HepG2 (cell line): ENCODE results near the gene SPTBN2. TPM values are rescaled to one million over a fixed set of nuclear protein-coding genes. Genes with fewer than 3 reads are reported as not detected.
A peak's percentile ranks its signal among the peaks of the same experiment; 100 is the strongest.

Source experiments
- ATAC-seq: fragments of 200-7000 bp; cut with Tn5 transposase; 3 replicates; pipeline ENCODE4 v1.9.1; 2020; ENCODE audit warnings: mild to moderate bottlenecking, moderate library complexity
- BruUV-seq: library from RNA; stranded (reverse); fragments of 400-500 nt; replicated peaks from 2 replicates; lab custom pipeline; 2021; lab: Mats Ljungman, UMichigan
- CTCF ChIA-PET: fragments of 300-600 bp; formaldehyde crosslinking; extraction: SDS; loops from one replicate; lab custom pipeline; 2021; ENCODE audit warnings: low total read pairs, inconsistent platforms, low intra/inter-chr PET ratio; lab: Yijun Ruan, JAX
- POLR2A ChIA-PET: fragments of 350-600 bp; sonication (Branson Sonifier 250); formaldehyde crosslinking; loops from one replicate; lab custom pipeline; 2020; ENCODE audit warnings: antibody characterized with exemption, inconsistent platforms; lab: Yijun Ruan, JAX
- DNase-seq: peaks from one replicate; pipeline ENCODE4 v3.0.0-alpha.2; 2015; ENCODE audit warnings: low spot score
- FAIRE-seq: peaks from 3 replicates; lab custom pipeline; 2011; peaks lifted over from hg19 to GRCh38; lab: Jason Lieb, UNC
- H2AFZ ChIP-seq: one replicate; pipeline ENCODE4 v1.6.1; 2011; ENCODE audit warnings: low read length, inconsistent platforms
- H3K27ac ChIP-seq: fragments of 300-600 bp; 3 replicates; pipeline ENCODE4 v1.8.0; 2011; ENCODE audit warnings: mixed run types, mild to moderate bottlenecking, mixed read lengths, low read length, inconsistent platforms; ENCODE audit not compliant: insufficient read depth; ENCODE audit errors: extremely low read length
- H3K27me3 ChIP-seq, 2 experiments: fragments of 200-600 bp in 1 of 2; 2 replicates in 1 of 2; 3 replicates in 1 of 2; pipeline versions ENCODE4 v1.6.0 to v1.8.0; 2011; ENCODE audit warnings: low read length in 2 of 2, mild to moderate bottlenecking in 2 of 2, moderate library complexity in 2 of 2, inconsistent platforms in 1 of 2; ENCODE audit not compliant: insufficient read depth in 2 of 2, control insufficient read depth in 1 of 2
- H3K36me3 ChIP-seq, 2 experiments: fragments of 200-600 bp in 1 of 2; replicated peaks in 1 of 2; 2 replicates in 1 of 2; 3 replicates in 1 of 2; pipeline versions ENCODE4 v1.5.1 to v1.8.0; 2011; ENCODE audit warnings: low read length in 2 of 2, inconsistent platforms in 1 of 2; ENCODE audit not compliant: insufficient read depth in 2 of 2, control insufficient read depth in 1 of 2
- H3K4me1 ChIP-seq: 2 replicates; pipeline ENCODE4 v1.5.1; 2012; ENCODE audit warnings: low read length, inconsistent platforms; ENCODE audit not compliant: insufficient read depth
- H3K4me2 ChIP-seq: 2 replicates; pipeline ENCODE4 v1.6.0; 2011; ENCODE audit warnings: low read depth, low read length, inconsistent platforms
- H3K4me3 ChIP-seq, 3 experiments: fragments of 200-600 bp in 1 of 3; sonication (generic), shearing (Covaris generic) in 1 of 3; replicated peaks in 1 of 3; 2 replicates each; pipeline ENCODE4 v1.5.1; 2011 to 2016; ENCODE audit warnings: low read length in 3 of 3, inconsistent platforms in 2 of 3, low read depth in 2 of 3, mild to moderate bottlenecking in 2 of 3, control low read depth in 1 of 3, mixed read lengths in 1 of 3; ENCODE audit not compliant: insufficient read depth in 1 of 3
- H3K79me2 ChIP-seq: one replicate; pipeline ENCODE4 v1.6.1; 2011; ENCODE audit warnings: low read length, inconsistent platforms; ENCODE audit not compliant: insufficient read depth
- H3K9ac ChIP-seq: 2 replicates; pipeline ENCODE4 v1.6.0; 2011; ENCODE audit warnings: mild to moderate bottlenecking, low read depth, low read length, inconsistent platforms; ENCODE audit not compliant: insufficient read depth
- H3K9me3 ChIP-seq: 2 replicates; pipeline ENCODE4 v1.5.1; 2012; ENCODE audit warnings: mild to moderate bottlenecking, low read length
- H4K20me1 ChIP-seq: 2 replicates; pipeline ENCODE4 v1.6.0; 2011; ENCODE audit warnings: inconsistent platforms, mild to moderate bottlenecking, low read length, moderate library complexity; ENCODE audit not compliant: insufficient read depth
- ATF1 ChIP-seq: IDR thresholded peaks from 2 replicates; pipeline ENCODE4 v1.6.1; 2016; ENCODE audit warnings: mild to moderate bottlenecking, control low read depth
- ATM ChIP-seq: fragments of 450-650 bp; IDR thresholded peaks from 2 replicates; pipeline ENCODE4 v1.7.1; 2017; ENCODE audit warnings: mild to moderate bottlenecking, borderline replicate concordance
- CENPT ChIP-seq: sonication (generic); formaldehyde crosslinking; IDR thresholded peaks from 2 replicates; pipeline ENCODE4 v1.8.0; 2022; ENCODE audit warnings: low read depth, mild to moderate bottlenecking, moderate library complexity, missing genetic modification reagents
- CHD4 ChIP-seq: fragments of 200-600 bp; sonication (generic); IDR thresholded peaks from 2 replicates; pipeline ENCODE4 v1.7.0; 2017; ENCODE audit warnings: mild to moderate bottlenecking, low read length, borderline replicate concordance
- FOSL2 ChIP-seq: sonication (generic); formaldehyde crosslinking; IDR thresholded peaks from 2 replicates; pipeline ENCODE4 v1.4.0; 2020; ENCODE audit warnings: missing genetic modification reagents
- HNRNPLL ChIP-seq: fragments of 200-400 bp; formaldehyde crosslinking; IDR thresholded peaks from 2 replicates; pipeline ENCODE4 v1.6.1; 2017; ENCODE audit warnings: mild to moderate bottlenecking, low read depth, low read length; ENCODE audit not compliant: poor library complexity, severe bottlenecking
- POLR2A ChIP-seq, 2 experiments: IDR thresholded peaks; 2 replicates each; pipeline ENCODE4 v1.6.1; 2011; ENCODE audit warnings: low read depth in 2 of 2, low read length in 2 of 2, mild to moderate bottlenecking in 1 of 2, moderate library complexity in 1 of 2; ENCODE audit not compliant: insufficient read depth in 1 of 2
- PRPF4 ChIP-seq: fragments of 200-400 bp; formaldehyde crosslinking; IDR thresholded peaks from 2 replicates; pipeline ENCODE4 v1.6.1; 2016; ENCODE audit warnings: low read length, low read depth; ENCODE audit not compliant: poor library complexity, severe bottlenecking
- ZNF292 ChIP-seq: sonication (generic); formaldehyde crosslinking; IDR thresholded peaks from 2 replicates; pipeline ENCODE4 v1.8.1; 2022; ENCODE audit warnings: mild to moderate bottlenecking, low read depth, missing genetic modification reagents, borderline replicate concordance
- WGBS: methylation state at CpG from one replicate; pipeline ENCODE4 v1.1.6; 2017; ENCODE audit warnings: low lambda C conversion rate; 5-methylcytosine and 5-hydroxymethylcytosine counted together
- in situ Hi-C: cut with HindIII; loops from 2 replicates; pipeline ENCODE4 v1.10.0; 2017; ENCODE audit warnings: low pct_unique_long_range_greater_than_20kb; ENCODE audit not compliant: extremely low pct_ligation_motif_present
- intact Hi-C: fragments of 100-400 bp; cut with micrococcal nuclease; formaldehyde crosslinking; loops from one replicate; pipeline ENCODE4 v1.10.0; 2022; ENCODE audit not compliant: unreplicated experiment
- polyA plus RNA-seq, 8 experiments: library from polyadenylated mRNA; depleted of rRNA in 3 of 8; stranded (reverse) in 7 of 8; unstranded in 1 of 8; fragments of >200 nt; fragmentation: Illumina TruSeq in 4 of 8; extraction: Trizol in 4 of 8; gene quantifications; 2 replicates each; pipeline versions ENCODE4 v1.2.1 to v1.2.3, GENCODE V29; 2011 to 2016; ENCODE audit warnings: low read depth in 4 of 8, missing spikeins in 1 of 8, mixed read lengths in 1 of 8; ENCODE audit not compliant: insufficient read depth in 1 of 8
- total RNA-seq, 5 experiments: library from RNA; depleted of rRNA; stranded (reverse); fragments of >200 nt; fragmentation: Illumina TruSeq; extraction: Trizol; gene quantifications; 2 replicates each; pipeline ENCODE4 v1.2.3, GENCODE V29; 2016; ENCODE audit warnings: low read depth in 1 of 5
- TF ChIP-seq, protein P1 (sequence below): sonication (generic); formaldehyde crosslinking; IDR thresholded peaks from 2 replicates; pipeline ENCODE4 v1.4.0; 2020; ENCODE audit warnings: missing genetic modification reagents, mild to moderate bottlenecking, borderline replicate concordance
- TF ChIP-seq, protein P2 (sequence below): sonication (generic); formaldehyde crosslinking; IDR thresholded peaks from 2 replicates; pipeline ENCODE4 v1.5.0; 2020; ENCODE audit warnings: mild to moderate bottlenecking, missing genetic modification reagents

Gene SPTBN2
- total and polyA plus RNA-seq, 2 of the 13 experiments (the other 11 are each of a cell fraction or from before 2014, with no cell fraction given), result 0.65 to 4.0 TPM

DNA sequence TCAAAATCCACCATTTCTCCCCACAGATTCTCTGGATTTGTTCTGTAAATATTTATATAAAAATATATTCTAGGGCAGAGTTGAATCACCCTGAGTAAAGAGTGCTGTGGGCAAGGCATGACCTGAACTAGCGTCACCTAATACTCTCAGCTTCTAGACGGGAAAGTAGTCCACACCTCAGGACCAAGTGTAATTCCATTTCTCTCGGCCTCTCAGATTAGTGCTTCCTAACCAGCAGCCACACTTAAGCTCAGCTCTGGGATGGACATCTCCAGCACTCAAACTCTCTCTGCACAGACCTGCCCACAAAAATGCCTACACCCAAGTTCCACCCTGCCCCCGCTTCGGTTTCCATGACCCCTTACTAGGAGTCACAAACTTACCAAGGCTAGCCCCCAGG is 5.3 kb downstream of the SPTBN2 start:
- Histone ChIP-seq H3K36me3 (no peaks in the 10 kb centered on the region), H3K9me3 (no peaks in the 10 kb centered on the region), H3K4me2 (no peak overlapping the region), H3K4me1 (peaks cover 60% of the 10 kb centered on the region), H3K27ac (no peak overlapping the region), H2AFZ (no peak overlapping the region), H3K4me3 (no peak overlapping the region), H4K20me1 (no peaks in the 10 kb centered on the region), H3K9ac (no peak overlapping the region), H3K79me2 (no peaks in the 10 kb centered on the region), H3K27me3 (peaks cover 4 to 36% of the 10 kb centered on the region in 2 experiments)
- intact Hi-C loops (no loop called here), in situ Hi-C loops (no loop called here)
- CTCF ChIA-PET, result no interaction called here
- POLR2A ChIA-PET, result interaction anchor here (0.8 to 1.5 kb wide), 2 partner anchors 15 to 86 kb away, joined by 3 read pairs; partner anchors contain the start of gene RBM4
- WGBS, result 46% methylated on average over 5 of the region's 5 CpGs
- no peak for TF ChIP-seq CHD4
- no peak for TF ChIP-seq ATM
- no peak for TF ChIP-seq ZNF292 (CRISPR knock-in tag)
- TF ChIP-seq POLR2A (IDR thresholded peaks at IDR 0.05; ENCODE audit: insufficient read depth in 1 of 2, low read depth in 2 of 2, low read length in 2 of 2), result peak in 1 of 2 experiments; percentile 50; a peak in 2 of 4 replicates
- no peak for TF ChIP-seq FOSL2
- TF ChIP-seq ATF1 (CRISPR knock-in tag), result no peak
- ATAC-seq (no peak), FAIRE-seq (no peak), DNase-seq (no peak)
- no TSS peak for BruUV-seq

DNA sequence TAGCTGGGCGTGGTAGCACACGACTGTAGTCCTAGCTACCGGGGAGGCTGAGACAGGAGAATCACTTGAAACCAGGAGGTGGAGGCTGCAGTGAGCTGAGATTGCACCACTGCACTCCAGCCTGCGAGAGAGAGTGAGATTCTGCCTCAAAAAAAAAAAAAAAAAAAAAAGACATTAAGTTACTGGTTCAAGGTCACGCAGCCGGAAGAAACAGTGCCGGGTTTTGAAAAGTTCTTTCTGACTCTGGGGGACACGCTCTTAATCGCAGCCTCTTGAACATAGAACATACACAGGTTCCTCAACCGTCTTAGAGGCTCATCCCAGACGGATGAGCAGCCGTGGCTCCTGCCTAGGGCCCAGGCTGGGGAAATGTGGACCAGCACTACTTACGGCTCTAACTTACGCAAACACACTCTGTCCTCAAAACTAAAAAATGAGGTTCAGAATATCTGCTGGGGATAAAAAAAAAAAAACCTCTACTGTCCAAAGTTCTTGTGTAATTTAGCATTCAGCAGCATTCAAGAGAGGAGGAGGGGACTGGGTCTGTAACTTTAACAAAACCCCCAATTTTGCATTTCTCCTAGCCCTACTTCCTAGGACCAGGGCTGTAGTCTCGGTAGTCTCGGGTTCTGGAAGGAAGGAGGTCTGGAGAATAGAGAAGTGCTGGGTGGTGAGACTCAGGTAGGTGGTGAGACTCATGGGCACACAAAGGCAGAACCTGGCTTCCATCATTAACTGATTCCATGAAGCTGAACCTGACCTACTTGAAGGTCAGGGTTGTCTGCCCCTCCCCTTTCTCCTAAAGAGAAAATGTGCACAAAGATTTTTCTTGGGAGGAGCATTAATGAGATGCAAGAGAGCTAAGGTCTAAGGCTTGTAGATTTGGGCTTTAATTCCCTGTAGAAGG is 6.0 kb downstream of the SPTBN2 start:
- ATAC-seq (no peak), FAIRE-seq (no peak), DNase-seq (no peak)
- Histone ChIP-seq H3K36me3 (no peaks in the 10 kb centered on the region), H4K20me1 (no peaks in the 10 kb centered on the region), H3K4me3 (no peak overlapping the region; a peak in 1 of 6 replicates), H3K9ac (no peak overlapping the region), H3K27ac (no peak overlapping the region), H3K9me3 (no peaks in the 10 kb centered on the region)
- in situ Hi-C loops (no loop called here), intact Hi-C loops (no loop called here)
- peak; percentile 58 for TF ChIP-seq HNRNPLL
- no peak for TF ChIP-seq PRPF4
- TF ChIP-seq CENPT (CRISPR knock-in tag), result no peak
- TF ChIP-seq, protein P1, sequence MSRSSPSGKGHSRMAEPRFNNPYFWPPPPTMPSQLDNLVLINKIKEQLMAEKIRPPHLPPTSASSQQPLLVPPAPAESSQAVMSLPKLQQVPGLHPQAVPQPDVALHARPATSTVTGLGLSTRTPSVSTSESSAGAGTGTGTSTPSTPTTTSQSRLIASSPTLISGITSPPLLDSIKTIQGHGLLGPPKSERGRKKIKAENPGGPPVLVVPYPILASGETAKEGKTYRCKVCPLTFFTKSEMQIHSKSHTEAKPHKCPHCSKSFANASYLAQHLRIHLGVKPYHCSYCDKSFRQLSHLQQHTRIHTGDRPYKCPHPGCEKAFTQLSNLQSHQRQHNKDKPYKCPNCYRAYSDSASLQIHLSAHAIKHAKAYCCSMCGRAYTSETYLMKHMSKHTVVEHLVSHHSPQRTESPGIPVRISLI (CRISPR knock-in tag), result peak; percentile 58
- TF ChIP-seq, protein P2, sequence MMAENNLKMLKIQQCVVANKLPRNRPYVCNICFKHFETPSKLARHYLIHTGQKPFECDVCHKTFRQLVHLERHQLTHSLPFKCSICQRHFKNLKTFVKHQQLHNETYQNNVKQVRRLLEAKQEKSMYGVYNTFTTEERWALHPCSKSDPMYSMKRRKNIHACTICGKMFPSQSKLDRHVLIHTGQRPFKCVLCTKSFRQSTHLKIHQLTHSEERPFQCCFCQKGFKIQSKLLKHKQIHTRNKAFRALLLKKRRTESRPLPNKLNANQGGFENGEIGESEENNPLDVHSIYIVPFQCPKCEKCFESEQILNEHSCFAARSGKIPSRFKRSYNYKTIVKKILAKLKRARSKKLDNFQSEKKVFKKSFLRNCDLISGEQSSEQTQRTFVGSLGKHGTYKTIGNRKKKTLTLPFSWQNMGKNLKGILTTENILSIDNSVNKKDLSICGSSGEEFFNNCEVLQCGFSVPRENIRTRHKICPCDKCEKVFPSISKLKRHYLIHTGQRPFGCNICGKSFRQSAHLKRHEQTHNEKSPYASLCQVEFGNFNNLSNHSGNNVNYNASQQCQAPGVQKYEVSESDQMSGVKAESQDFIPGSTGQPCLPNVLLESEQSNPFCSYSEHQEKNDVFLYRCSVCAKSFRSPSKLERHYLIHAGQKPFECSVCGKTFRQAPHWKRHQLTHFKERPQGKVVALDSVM (CRISPR knock-in tag), result peak; percentile 88
- TF ChIP-seq, all 625 proteins: peak for 3
- BruUV-seq, result no TSS peak
- ChIA-PET CTCF (no interaction called here), POLR2A (interaction anchor here (0.8 to 1.5 kb wide), 2 partner anchors 16 to 85 kb away, joined by 3 read pairs; partner anchors contain the start of gene RBM4)
- peaks cover 4 to 32% of the 10 kb centered on the region in 2 experiments for H3K27me3 ChIP-seq
- WGBS, result 17% methylated on average over 16 of the region's 16 CpGs
- H2AFZ ChIP-seq, result no peak overlapping the region
- peaks cover 60% of the 10 kb centered on the region for H3K4me1 ChIP-seq
- H3K79me2 ChIP-seq, result no peaks in the 10 kb centered on the region
- H3K4me2 ChIP-seq, result peak overlapping the region; percentile 36
